Dendritic cell treated with granulocyte-macrophage colony-stimulating factor and Interleukin-4, amounts not matched to agents 40 ng/mL and 50 ng/mL, for 4 days (primary cell): Measurements from ENCODE around the gene METTL6.
"Not testable (repeated sequence)": the region's sequence is repeated elsewhere in the genome, so short reads cannot be mapped to it uniquely, and the experiment has no call there.

Source experiments
- H3K27ac Mint-ChIP-seq: one replicate; pipeline ENCODE4 v1.8.0; 2022; ENCODE audit warnings: mild to moderate bottlenecking, mixed read lengths
- H3K27me3 Mint-ChIP-seq: one replicate; pipeline ENCODE4 v1.8.0; 2022; ENCODE audit warnings: mild to moderate bottlenecking, mixed read lengths
- H3K36me3 Mint-ChIP-seq: one replicate; pipeline ENCODE4 v1.8.0; 2022; ENCODE audit warnings: low read depth, mixed read lengths
- H3K4me1 Mint-ChIP-seq: one replicate; pipeline ENCODE4 v1.8.0; 2022; ENCODE audit warnings: low read depth, mixed read lengths
- H3K4me3 Mint-ChIP-seq: one replicate; pipeline ENCODE4 v1.8.0; 2022; ENCODE audit warnings: mild to moderate bottlenecking, moderate library complexity, mixed read lengths
- H3K9me3 Mint-ChIP-seq: one replicate; pipeline ENCODE4 v1.8.0; 2022; ENCODE audit warnings: mixed read lengths
- intact Hi-C: fragments of 100-400 bp; cut with micrococcal nuclease; formaldehyde crosslinking; loops from one replicate; pipeline ENCODE4 v1.15.0; 2022

Gene METTL6

GRCh38 chr3:15427182-15427880, at the start of gene METTL6, which contains the start of gene EAF1:
Gene METTL6, minus strand, starts transcription at chr3:15427544. Its CDS starts 1,033 bp downstream, at chr3:15426511.
Gene EAF1, plus strand, starts transcription at chr3:15427598. Its CDS starts 182 bp downstream, at chr3:15427780.
- Mint-ChIP-seq H3K27ac (peak within 1 kb of the TSS; percentile 91), H3K4me1 (peaks cover 50% of the 10 kb centered on the region), H3K4me3 (peak within 1 kb of the TSS; percentile 96), H3K27me3 (no peaks in the 10 kb centered on the region), H3K9me3 (no peaks in the 10 kb centered on the region), H3K36me3 (peaks cover 74% of the 10 kb centered on the region)
- intact Hi-C loops, result loop anchor here (2.0 kb wide), 1 partner anchor 173 kb away; the partner anchor contains the start of genes BTD and HACL1

- H3K27me3 Mint-ChIP-seq, result no peaks in the 10 kb centered on the region
- intact Hi-C loops, result no loop called here
- H3K9me3 Mint-ChIP-seq, result no peaks in the 10 kb centered on the region
- no peaks in the 10 kb centered on the region for H3K36me3 Mint-ChIP-seq
- H3K4me1 Mint-ChIP-seq, result peaks cover 8% of the 10 kb centered on the region
- no peak overlapping the region for H3K27ac Mint-ChIP-seq
- no peak overlapping the region for H3K4me3 Mint-ChIP-seq
Measured at GRCh38 chr3:15476378-15476777, 49.0 kb upstream of the METTL6 start.

GRCh38 chr3:15475161-15475560, 47.8 kb upstream of the METTL6 start:
- Mint-ChIP-seq H3K36me3 (no peaks in the 10 kb centered on the region), H3K4me3 (no peak overlapping the region), H3K4me1 (peaks cover 8% of the 10 kb centered on the region), H3K27ac (no peak overlapping the region), H3K27me3 (no peaks in the 10 kb centered on the region), H3K9me3 (no peaks in the 10 kb centered on the region)
- intact Hi-C loops, result no loop called here

GRCh38 chr3:15471861-15472260, 44.5 kb upstream of the METTL6 start:
- intact Hi-C loops, result no loop called here
- Mint-ChIP-seq H3K9me3 (no peaks in the 10 kb centered on the region), H3K4me1 (peaks cover 4% of the 10 kb centered on the region), H3K4me3 (no peak overlapping the region), H3K36me3 (no peaks in the 10 kb centered on the region), H3K27ac (no peak overlapping the region), H3K27me3 (no peaks in the 10 kb centered on the region)

GRCh38 chr3:15470849-15471248, 43.5 kb upstream of the METTL6 start:
- H3K36me3 Mint-ChIP-seq, result no peaks in the 10 kb centered on the region
- H3K9me3 Mint-ChIP-seq, result no peaks in the 10 kb centered on the region
- H3K4me3 Mint-ChIP-seq, result no peak overlapping the region
- no peaks in the 10 kb centered on the region for H3K27me3 Mint-ChIP-seq
- intact Hi-C loops, result no loop called here
- no peak overlapping the region for H3K27ac Mint-ChIP-seq
- H3K4me1 Mint-ChIP-seq, result no peaks in the 10 kb centered on the region

GRCh38 chr3:15470261-15470660, 42.9 kb upstream of the METTL6 start:
- intact Hi-C loops, result no loop called here
- Mint-ChIP-seq H3K27ac (no peak overlapping the region), H3K36me3 (no peaks in the 10 kb centered on the region), H3K27me3 (no peaks in the 10 kb centered on the region), H3K9me3 (no peaks in the 10 kb centered on the region), H3K4me1 (no peaks in the 10 kb centered on the region), H3K4me3 (no peak overlapping the region)

- no peak overlapping the region for H3K4me3 Mint-ChIP-seq
- intact Hi-C loops, result no loop called here
Measured at GRCh38 chr3:15467227-15468181, 40.2 kb upstream of the METTL6 start.

GRCh38 chr3:15465876-15466585, 38.7 kb upstream of the METTL6 start:
- intact Hi-C loops, result no loop called here
- Mint-ChIP-seq H3K27ac (no peak overlapping the region), H3K27me3 (no peaks in the 10 kb centered on the region), H3K4me1 (peaks cover 6% of the 10 kb centered on the region), H3K36me3 (no peaks in the 10 kb centered on the region), H3K4me3 (no peak overlapping the region), H3K9me3 (no peaks in the 10 kb centered on the region)

More at GRCh38 chr3:15467227-15468181, 40.2 kb upstream of the METTL6 start:
- H3K27ac Mint-ChIP-seq, result no peak overlapping the region
- H3K36me3 Mint-ChIP-seq, result no peaks in the 10 kb centered on the region
- H3K27me3 Mint-ChIP-seq, result no peaks in the 10 kb centered on the region
- no peaks in the 10 kb centered on the region for H3K9me3 Mint-ChIP-seq
- H3K4me1 Mint-ChIP-seq, result no peaks in the 10 kb centered on the region

- no peaks in the 10 kb centered on the region for H3K36me3 Mint-ChIP-seq
- peaks cover 8% of the 10 kb centered on the region for H3K4me1 Mint-ChIP-seq
- no peaks in the 10 kb centered on the region for H3K9me3 Mint-ChIP-seq
- no peaks in the 10 kb centered on the region for H3K27me3 Mint-ChIP-seq
- intact Hi-C loops, result no loop called here
- no peak overlapping the region for H3K4me3 Mint-ChIP-seq
- no peak overlapping the region for H3K27ac Mint-ChIP-seq
Measured at GRCh38 chr3:15462451-15462850, 35.1 kb upstream of the METTL6 start.

GRCh38 chr3:15460891-15461531, 33.7 kb upstream of the METTL6 start:
- H3K36me3 Mint-ChIP-seq, result no peaks in the 10 kb centered on the region
- H3K27ac Mint-ChIP-seq, result peak overlapping the region; percentile 4
- intact Hi-C loops, result no loop called here
- no peaks in the 10 kb centered on the region for H3K27me3 Mint-ChIP-seq
- peaks cover 8% of the 10 kb centered on the region for H3K4me1 Mint-ChIP-seq
- H3K9me3 Mint-ChIP-seq, result no peaks in the 10 kb centered on the region
- H3K4me3 Mint-ChIP-seq, result no peak overlapping the region

GRCh38 chr3:15458212-15458780, 31.0 kb upstream of the METTL6 start:
- Mint-ChIP-seq H3K9me3 (no peaks in the 10 kb centered on the region), H3K27ac (no peak overlapping the region), H3K36me3 (no peaks in the 10 kb centered on the region), H3K4me1 (peaks cover 8% of the 10 kb centered on the region), H3K27me3 (no peaks in the 10 kb centered on the region), H3K4me3 (no peak overlapping the region)
- intact Hi-C loops, result no loop called here

GRCh38 chr3:15456915-15457314, 29.6 kb upstream of the METTL6 start:
- intact Hi-C loops, H3K27ac Mint-ChIP-seq, H3K4me3 Mint-ChIP-seq, H3K9me3 Mint-ChIP-seq, H3K4me1 Mint-ChIP-seq, H3K27me3 Mint-ChIP-seq, H3K36me3 Mint-ChIP-seq: not testable (repeated sequence)

GRCh38 chr3:15456321-15456720, 29.0 kb upstream of the METTL6 start:
- Mint-ChIP-seq H3K4me1 (peaks cover 5% of the 10 kb centered on the region), H3K36me3 (no peaks in the 10 kb centered on the region), H3K4me3 (no peak overlapping the region), H3K27ac (no peak overlapping the region), H3K9me3 (no peaks in the 10 kb centered on the region), H3K27me3 (no peaks in the 10 kb centered on the region)
- intact Hi-C loops, result no loop called here
